CD14-positive monocyte (primary cell): ENCODE results near the gene SREK1IP1. TPM values are rescaled to one million over a fixed set of nuclear protein-coding genes. Genes with fewer than 3 reads are reported as not detected.
A peak's percentile ranks its signal among the peaks of the same experiment; 100 is the strongest.

Experiments
- DNase-seq, 3 donors: peaks; one replicate each; pipeline ENCODE4 v3.0.0-alpha.2; 2011 to 2022
- H2AFZ ChIP-seq: 2 replicates; pipeline ENCODE4 v1.6.0; 2012; ENCODE audit warnings: mild to moderate bottlenecking, low read depth, low read length, inconsistent platforms; ENCODE audit not compliant: insufficient read depth, poor library complexity, severe bottlenecking
- H3K27ac ChIP-seq, 2 donors: 1 replicate in 1 of 2; 2 replicates in 1 of 2; pipeline ENCODE4 v1.5.1; 2012 to 2013; ENCODE audit warnings: low read length in 2 of 2, control low read depth in 1 of 2, inconsistent platforms in 1 of 2, low read depth in 1 of 2, mild to moderate bottlenecking in 1 of 2
- H3K27me3 ChIP-seq, 2 donors: one replicate each; pipeline versions ENCODE4 v1.6.0 to v1.6.1; 2011 to 2013; ENCODE audit warnings: low read length in 2 of 2; ENCODE audit not compliant: control insufficient read depth in 2 of 2, insufficient read depth in 2 of 2
- H3K36me3 ChIP-seq, 2 donors: replicated peaks in 1 of 2; 1 replicate in 1 of 2; 2 replicates in 1 of 2; pipeline versions ENCODE4 v1.5.1 to v1.6.1; 2012 to 2013; ENCODE audit warnings: low read length in 2 of 2, control low read depth in 1 of 2, inconsistent platforms in 1 of 2, mild to moderate bottlenecking in 1 of 2; ENCODE audit not compliant: insufficient read depth in 2 of 2, control insufficient read depth in 1 of 2
- H3K4me1 ChIP-seq, 2 donors: 1 replicate in 1 of 2; 2 replicates in 1 of 2; pipeline versions ENCODE4 v1.5.1 to v1.6.1; 2012 to 2013; ENCODE audit warnings: low read length in 2 of 2, control low read depth in 1 of 2, inconsistent platforms in 1 of 2, mild to moderate bottlenecking in 1 of 2, moderate library complexity in 1 of 2; ENCODE audit not compliant: insufficient read depth in 2 of 2, control insufficient read depth in 1 of 2
- H3K4me2 ChIP-seq: replicated peaks from 2 replicates; pipeline ENCODE3; 2012; ENCODE audit warnings: low read length, moderate library complexity, mild to moderate bottlenecking; ENCODE audit not compliant: poor library complexity, severe bottlenecking; ENCODE audit errors: extremely low read depth
- H3K4me3 ChIP-seq, 3 experiments: fragments of 200-600 bp in 1 of 3; sonication (generic) in 1 of 3; replicated peaks in 1 of 3; 1 replicate in 2 of 3; 2 replicates in 1 of 3; pipeline ENCODE4 v1.5.1; 2011 to 2013; ENCODE audit warnings: low read length in 3 of 3, mild to moderate bottlenecking in 3 of 3, control low read depth in 2 of 3, low read depth in 2 of 3, inconsistent platforms in 1 of 3, moderate library complexity in 1 of 3
- H3K79me2 ChIP-seq: 2 replicates; pipeline ENCODE4 v1.6.0; 2012; ENCODE audit warnings: mild to moderate bottlenecking, control low read depth, inconsistent platforms, low read length, moderate library complexity; ENCODE audit not compliant: insufficient read depth
- H3K9ac ChIP-seq: 2 replicates; pipeline ENCODE4 v1.6.0; 2017; ENCODE audit warnings: low read length, mild to moderate bottlenecking; ENCODE audit not compliant: insufficient read depth, poor library complexity, severe bottlenecking
- H3K9me3 ChIP-seq, 2 donors: replicated peaks in 1 of 2; 1 replicate in 1 of 2; 2 replicates in 1 of 2; pipeline versions ENCODE4 v1.5.1 to v1.6.1; 2012 to 2013; ENCODE audit warnings: low read length in 2 of 2, control low read depth in 1 of 2; ENCODE audit not compliant: control insufficient read depth in 1 of 2, insufficient read depth in 1 of 2
- H4K20me1 ChIP-seq: 2 replicates; pipeline ENCODE4 v1.6.0; 2012; ENCODE audit warnings: mild to moderate bottlenecking, low read length, control low read depth, moderate library complexity; ENCODE audit not compliant: insufficient read depth
- H3K27ac Mint-ChIP-seq, 7 donors: one replicate each; pipeline ENCODE4 v1.8.0; 2020; ENCODE audit warnings: mild to moderate bottlenecking in 7 of 7, mixed read lengths in 7 of 7, moderate library complexity in 6 of 7, inconsistent platforms in 2 of 7
- H3K27me3 Mint-ChIP-seq, 3 donors: one replicate each; pipeline ENCODE4 v1.8.0; 2021 to 2022; ENCODE audit warnings: low read depth in 3 of 3, mild to moderate bottlenecking in 3 of 3, mixed read lengths in 3 of 3, moderate library complexity in 3 of 3, inconsistent platforms in 1 of 3
- H3K36me3 Mint-ChIP-seq, 2 donors: one replicate each; pipeline ENCODE4 v1.8.0; 2020; ENCODE audit warnings: mixed read lengths in 2 of 2, inconsistent platforms in 1 of 2, mild to moderate bottlenecking in 1 of 2
- H3K4me1 Mint-ChIP-seq: one replicate; pipeline ENCODE4 v1.8.0; 2020; ENCODE audit warnings: mild to moderate bottlenecking, mixed read lengths
- H3K4me3 Mint-ChIP-seq, 2 donors: one replicate each; pipeline ENCODE4 v1.8.0; 2020; ENCODE audit warnings: mild to moderate bottlenecking in 2 of 2, mixed read lengths in 2 of 2, moderate library complexity in 1 of 2
- H3K9me3 Mint-ChIP-seq, 7 donors: one replicate each; pipeline ENCODE4 v1.8.0; 2020 to 2022; ENCODE audit warnings: mixed read lengths in 7 of 7, mild to moderate bottlenecking in 6 of 7, moderate library complexity in 6 of 7, inconsistent platforms in 2 of 7
- CTCF ChIP-seq: fragments of 200-600 bp; IDR thresholded peaks from one replicate; pipeline ENCODE4 v1.8.0; 2022; ENCODE audit warnings: antibody characterized with exemption, mild to moderate bottlenecking
- WGBS: methylation state at CpG from one replicate; pipeline ENCODE4 v1.1.5; 2013; ENCODE audit warnings: missing lambda C conversion rate; ENCODE audit not compliant: insufficient coverage; 5-methylcytosine and 5-hydroxymethylcytosine counted together
- intact Hi-C, 2 donors: fragments of 100-400 bp; cut with micrococcal nuclease; formaldehyde crosslinking; loops; one replicate each; pipeline versions ENCODE4 v1.15.0 to v1.15.1; 2023
- polyA plus RNA-seq, 3 donors: library from polyadenylated mRNA; depleted of rRNA in 1 of 3; unstranded in 2 of 3; stranded (reverse) in 1 of 3; fragments of 300-500 nt in 2 of 3; fragments of >200 nt in 1 of 3; fragmentation: Illumina TruSeq in 2 of 3; gene quantifications; 1 replicate in 2 of 3; 2 replicates in 1 of 3; pipeline ENCODE4 v1.2.3, GENCODE V29; 2012 to 2021

SREK1IP1 gene
- polyA plus RNA-seq, 3 donors: 6.9 to 18.3 (median 16.9) TPM

- Histone ChIP-seq H3K4me3 (no peak overlapping the region), H3K9me3 (no peaks in the 10 kb centered on the region), H3K36me3 (peaks cover 21 to 58% of the 10 kb centered on the region in 2 donors), H3K27ac (no peak overlapping the region), H3K9ac (no peak overlapping the region), H3K27me3 (no peaks in the 10 kb centered on the region), H3K4me2 (no peak overlapping the region), H2AFZ (no peak overlapping the region), H3K79me2 (no peaks in the 10 kb centered on the region), H3K4me1 (no peaks in the 10 kb centered on the region), H4K20me1 (no peaks in the 10 kb centered on the region)
- DNase-seq: no peak
- Mint-ChIP-seq H3K4me1 (peaks cover 7% of the 10 kb centered on the region), H3K27ac (no peak overlapping the region), H3K36me3 (peaks cover 23 to 37% of the 10 kb centered on the region in 2 donors), H3K9me3 (peaks cover 0 to 2% (median 0%) of the 10 kb centered on the region in 7 donors), H3K4me3 (no peak overlapping the region), H3K27me3 (peaks cover 0 to 2% (median 0%) of the 10 kb centered on the region in 3 donors)
- no CpG with 5 or more reads among the region's 2 CpGs for WGBS
- no peak for TF ChIP-seq CTCF
- intact Hi-C loops: loop anchor here in 1 of 2 donors (5.0 kb wide), 1 partner anchor 151 kb away; no protein-coding TSS in a partner anchor
Measured at GRCh38 chr5:64788156-64788555, 19.7 kb upstream of the SREK1IP1 start.

GRCh38 chr5:64786372-64786771 is 17.9 kb upstream of the SREK1IP1 start:
- Histone ChIP-seq H3K9me3 (no peaks in the 10 kb centered on the region), H3K27me3 (no peaks in the 10 kb centered on the region), H3K79me2 (no peaks in the 10 kb centered on the region), H3K4me1 (no peaks in the 10 kb centered on the region), H3K27ac (no peak overlapping the region), H3K36me3 (peaks cover 19 to 46% of the 10 kb centered on the region in 2 donors), H4K20me1 (no peaks in the 10 kb centered on the region), H3K4me3 (no peak overlapping the region), H2AFZ (no peak overlapping the region), H3K4me2 (no peak overlapping the region), H3K9ac (no peak overlapping the region)
- Mint-ChIP-seq H3K9me3 (peaks cover 0 to 2% (median 0%) of the 10 kb centered on the region in 7 donors), H3K4me1 (peaks cover 7% of the 10 kb centered on the region), H3K27ac (peak overlapping the region in 3 of 7 donors; percentile 12 to 58 (median 24)), H3K27me3 (peaks cover 0 to 2% (median 0%) of the 10 kb centered on the region in 3 donors), H3K4me3 (no peak overlapping the region), H3K36me3 (peaks cover 24 to 32% of the 10 kb centered on the region in 2 donors)
- no CpG with 5 or more reads among the region's 2 CpGs for WGBS
- intact Hi-C loops: loop anchor here in 1 of 2 donors (5.0 kb wide), 1 partner anchor 149 kb away; no protein-coding TSS in a partner anchor
- no peak for TF ChIP-seq CTCF
- no peak for DNase-seq
